ENCODE data around the gene BRD2.

BRD2 gene

DNA sequence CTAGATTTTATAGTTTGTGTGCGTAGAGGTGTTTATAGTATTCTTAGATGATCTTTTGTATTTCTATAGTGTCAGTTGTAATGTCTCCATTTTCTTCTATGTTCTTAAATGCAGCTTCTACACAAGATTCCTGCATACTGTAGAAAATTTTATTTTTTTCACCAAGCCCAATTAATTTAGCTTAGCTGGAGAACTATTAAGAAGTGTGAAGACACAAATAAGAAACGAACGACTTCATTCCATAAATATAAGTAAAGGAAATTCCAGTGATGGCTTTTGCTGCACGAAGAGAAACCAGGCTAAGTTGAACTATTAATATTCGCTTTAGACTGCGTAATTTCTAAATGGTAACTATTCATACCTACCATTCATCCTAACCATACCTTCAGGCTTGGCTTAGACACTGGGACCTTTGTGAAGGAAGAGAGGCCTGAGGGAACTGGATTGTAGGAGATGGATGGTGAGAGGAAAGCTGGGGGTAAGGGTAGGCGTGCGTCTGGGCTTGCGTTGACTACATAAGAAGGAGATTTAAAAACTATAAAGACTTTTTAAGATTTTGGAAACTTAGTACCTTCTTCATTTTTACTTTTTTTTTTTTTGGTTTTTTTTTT lies 25.1 kb downstream of the BRD2 start:
- TF ChIP-seq, protein P1, sequence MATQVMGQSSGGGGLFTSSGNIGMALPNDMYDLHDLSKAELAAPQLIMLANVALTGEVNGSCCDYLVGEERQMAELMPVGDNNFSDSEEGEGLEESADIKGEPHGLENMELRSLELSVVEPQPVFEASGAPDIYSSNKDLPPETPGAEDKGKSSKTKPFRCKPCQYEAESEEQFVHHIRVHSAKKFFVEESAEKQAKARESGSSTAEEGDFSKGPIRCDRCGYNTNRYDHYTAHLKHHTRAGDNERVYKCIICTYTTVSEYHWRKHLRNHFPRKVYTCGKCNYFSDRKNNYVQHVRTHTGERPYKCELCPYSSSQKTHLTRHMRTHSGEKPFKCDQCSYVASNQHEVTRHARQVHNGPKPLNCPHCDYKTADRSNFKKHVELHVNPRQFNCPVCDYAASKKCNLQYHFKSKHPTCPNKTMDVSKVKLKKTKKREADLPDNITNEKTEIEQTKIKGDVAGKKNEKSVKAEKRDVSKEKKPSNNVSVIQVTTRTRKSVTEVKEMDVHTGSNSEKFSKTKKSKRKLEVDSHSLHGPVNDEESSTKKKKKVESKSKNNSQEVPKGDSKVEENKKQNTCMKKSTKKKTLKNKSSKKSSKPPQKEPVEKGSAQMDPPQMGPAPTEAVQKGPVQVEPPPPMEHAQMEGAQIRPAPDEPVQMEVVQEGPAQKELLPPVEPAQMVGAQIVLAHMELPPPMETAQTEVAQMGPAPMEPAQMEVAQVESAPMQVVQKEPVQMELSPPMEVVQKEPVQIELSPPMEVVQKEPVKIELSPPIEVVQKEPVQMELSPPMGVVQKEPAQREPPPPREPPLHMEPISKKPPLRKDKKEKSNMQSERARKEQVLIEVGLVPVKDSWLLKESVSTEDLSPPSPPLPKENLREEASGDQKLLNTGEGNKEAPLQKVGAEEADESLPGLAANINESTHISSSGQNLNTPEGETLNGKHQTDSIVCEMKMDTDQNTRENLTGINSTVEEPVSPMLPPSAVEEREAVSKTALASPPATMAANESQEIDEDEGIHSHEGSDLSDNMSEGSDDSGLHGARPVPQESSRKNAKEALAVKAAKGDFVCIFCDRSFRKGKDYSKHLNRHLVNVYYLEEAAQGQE (IDR thresholded peaks at IDR 0.05; ENCODE audit: insufficient read depth in 1 of 2, low read depth in 2 of 2, low read length in 2 of 2) = no peak
- TF ChIP-seq TAF1 (IDR thresholded peaks at IDR 0.05; ENCODE audit: borderline replicate concordance, insufficient read depth, low read length) = no peak

DNA sequence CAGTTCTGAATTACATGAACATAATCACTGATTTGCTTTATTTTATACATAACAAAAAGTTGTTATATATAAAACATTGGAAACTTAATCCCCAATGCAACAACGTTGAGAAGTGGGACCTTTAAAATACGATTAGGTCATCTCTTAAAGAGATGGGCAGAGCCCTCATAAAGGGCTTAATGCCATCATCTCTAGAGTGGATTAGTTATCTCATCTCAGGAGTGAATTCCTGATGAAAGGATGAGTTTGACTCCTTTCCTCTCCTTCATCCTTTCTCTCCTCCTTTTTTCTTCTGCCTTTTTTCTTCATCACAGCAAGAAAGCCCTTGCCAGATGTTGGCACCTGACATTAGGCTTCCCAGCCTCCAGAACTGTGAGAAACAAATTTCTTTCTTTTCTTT lies 27.1 kb downstream of the BRD2 start:
- TF ChIP-seq SIN3A (IDR thresholded peaks at IDR 0.05; ENCODE audit: borderline replicate concordance, insufficient read depth, low read length) (no peak), TAF1 (IDR thresholded peaks at IDR 0.05; ENCODE audit: borderline replicate concordance, insufficient read depth, low read length) (no peak), FOXP2 (optimal IDR thresholded peaks at IDR 0.05; ENCODE audit: borderline replicate concordance, extremely low read depth, extremely low read length, insufficient read depth) (no peak)
- TF ChIP-seq, protein P1 (IDR thresholded peaks at IDR 0.05; ENCODE audit: insufficient read depth in 1 of 2, low read depth in 2 of 2, low read length in 2 of 2) = no peak

GRCh38 chr6:33000055-33000454 lies 31.7 kb downstream of the BRD2 start:
- no peak for TF ChIP-seq SIN3A (IDR thresholded peaks at IDR 0.05; ENCODE audit: borderline replicate concordance, insufficient read depth, low read length)
- TF ChIP-seq, protein P1 (IDR thresholded peaks at IDR 0.05; ENCODE audit: insufficient read depth in 1 of 2, low read depth in 2 of 2, low read length in 2 of 2) = no peak
- TF ChIP-seq TAF1 (IDR thresholded peaks at IDR 0.05; ENCODE audit: borderline replicate concordance, insufficient read depth, low read length) = no peak
- TF ChIP-seq FOXP2 (optimal IDR thresholded peaks at IDR 0.05; ENCODE audit: borderline replicate concordance, extremely low read depth, extremely low read length, insufficient read depth) = no peak
- TF ChIP-seq POLR2AphosphoS5 (IDR thresholded peaks at IDR 0.05; ENCODE audit: low read depth, low read length) = no peak

- TF ChIP-seq POLR2AphosphoS5 (IDR thresholded peaks at IDR 0.05; ENCODE audit: low read depth, low read length) (no peak), SIN3A (IDR thresholded peaks at IDR 0.05; ENCODE audit: borderline replicate concordance, insufficient read depth, low read length) (no peak), TAF1 (IDR thresholded peaks at IDR 0.05; ENCODE audit: borderline replicate concordance, insufficient read depth, low read length) (no peak), FOXP2 (optimal IDR thresholded peaks at IDR 0.05; ENCODE audit: borderline replicate concordance, extremely low read depth, extremely low read length, insufficient read depth) (no peak)
- TF ChIP-seq, protein P1 (IDR thresholded peaks at IDR 0.05; ENCODE audit: insufficient read depth in 1 of 2, low read depth in 2 of 2, low read length in 2 of 2) = no peak
Observed at GRCh38 chr6:33001685-33002084, 33.3 kb downstream of the BRD2 start.

- TF ChIP-seq TAF1 (IDR thresholded peaks at IDR 0.05; ENCODE audit: borderline replicate concordance, insufficient read depth, low read length) = no peak
- no peak for TF ChIP-seq SIN3A (IDR thresholded peaks at IDR 0.05; ENCODE audit: borderline replicate concordance, insufficient read depth, low read length)
- TF ChIP-seq, protein P1 (IDR thresholded peaks at IDR 0.05; ENCODE audit: insufficient read depth in 1 of 2, low read depth in 2 of 2, low read length in 2 of 2) = no peak
- no peak for TF ChIP-seq FOXP2 (optimal IDR thresholded peaks at IDR 0.05; ENCODE audit: borderline replicate concordance, extremely low read depth, extremely low read length, insufficient read depth)
- TF ChIP-seq POLR2AphosphoS5 (IDR thresholded peaks at IDR 0.05; ENCODE audit: low read depth, low read length) = no peak
Observed at GRCh38 chr6:33004940-33005339, 36.5 kb downstream of the BRD2 start.
